Measurements from ENCODE around the gene TRIM65. TPM values are rescaled to one million over a fixed set of nuclear protein-coding genes. Genes with fewer than 3 reads are reported as not detected.

Gene TRIM65
- polyA plus RNA-seq, 1 donor from 2014 or later: 1.5 TPM

GRCh38 chr17:75891022-75891604 is 5.6 kb downstream of the TRIM65 start:
- H3F3A ChIP-seq (ENCODE audit: insufficient read depth, low read length, poor library complexity, severe bottlenecking): no peaks in the 10 kb centered on the region
- no peaks in the 10 kb centered on the region for H3K9me2 ChIP-seq (ENCODE audit: insufficient read depth, low read length)
- no peak overlapping the region for H2AFZ ChIP-seq (ENCODE audit: low read depth, low read length)
- no peaks in the 10 kb centered on the region for H3K27me3 ChIP-seq (ENCODE audit: insufficient read depth, low read depth, low read length)
- H3K27ac ChIP-seq (ENCODE audit: low read length): no peak overlapping the region
- H3K9ac ChIP-seq (ENCODE audit: low read length): no peak overlapping the region
- H3K9me3 ChIP-seq (ENCODE audit: low read length): no peaks in the 10 kb centered on the region
- TF ChIP-seq TAF1 (IDR thresholded peaks at IDR 0.05; ENCODE audit: low read depth) (no peak), EP300 (conservative IDR thresholded peaks at IDR 0.05; ENCODE audit: poor library complexity, severe bottlenecking) (no peak), RAD21 (conservative IDR thresholded peaks at IDR 0.05) (no peak), POLR2AphosphoS5 (IDR thresholded peaks at IDR 0.05) (no peak), EZH2 (IDR thresholded peaks at IDR 0.05; ENCODE audit: borderline replicate concordance, insufficient read depth, low read length, poor library complexity, severe bottlenecking) (no peak), CTCF (IDR thresholded peaks at IDR 0.05; ENCODE audit: poor library complexity, severe bottlenecking) (no peak), SMC3 (conservative IDR thresholded peaks at IDR 0.05; ENCODE audit: poor library complexity) (no peak), MXI1 (conservative IDR thresholded peaks at IDR 0.05; ENCODE audit: poor library complexity, severe bottlenecking) (no peak), REST (IDR thresholded peaks at IDR 0.05; ENCODE audit: borderline replicate concordance) (no peak)
- no peak overlapping the region for H3K4me3 ChIP-seq (ENCODE audit: low read length)
- no peak overlapping the region for H3K4me2 ChIP-seq (ENCODE audit: low read length)
- H3K79me2 ChIP-seq (replicated peaks; ENCODE audit: insufficient read depth, low read length): no peaks in the 10 kb centered on the region
- H4K20me1 ChIP-seq (ENCODE audit: insufficient read depth): no peaks in the 10 kb centered on the region
- no peaks in the 10 kb centered on the region for H3K36me3 ChIP-seq (ENCODE audit: insufficient read depth, low read length)

GRCh38 chr17:75889454-75889853 is 7.3 kb downstream of the TRIM65 start:
- H3K4me3 ChIP-seq (ENCODE audit: low read length): no peak overlapping the region
- no peaks in the 10 kb centered on the region for H4K20me1 ChIP-seq (ENCODE audit: insufficient read depth)

More at GRCh38 chr17:75889454-75889853, 7.3 kb downstream of the TRIM65 start:
- H3K36me3 ChIP-seq (ENCODE audit: insufficient read depth, low read length): no peaks in the 10 kb centered on the region
- H3K9me2 ChIP-seq (ENCODE audit: insufficient read depth, low read length): no peaks in the 10 kb centered on the region
- no peak overlapping the region for H3K9ac ChIP-seq (ENCODE audit: low read length)
- H3K4me2 ChIP-seq (ENCODE audit: low read length): no peak overlapping the region
- no peak overlapping the region for H3K27ac ChIP-seq (ENCODE audit: low read length)
- H3K27me3 ChIP-seq (ENCODE audit: insufficient read depth, low read depth, low read length): no peaks in the 10 kb centered on the region
- H2AFZ ChIP-seq (ENCODE audit: low read depth, low read length): no peak overlapping the region
- H3K9me3 ChIP-seq (ENCODE audit: low read length): no peaks in the 10 kb centered on the region
- H3F3A ChIP-seq (ENCODE audit: insufficient read depth, low read length, poor library complexity, severe bottlenecking): no peaks in the 10 kb centered on the region
- no peak for TF ChIP-seq MXI1 (conservative IDR thresholded peaks at IDR 0.05; ENCODE audit: poor library complexity, severe bottlenecking)
- no peak for TF ChIP-seq SMC3 (conservative IDR thresholded peaks at IDR 0.05; ENCODE audit: poor library complexity)
- no peak for TF ChIP-seq RAD21 (conservative IDR thresholded peaks at IDR 0.05)
- TF ChIP-seq EZH2 (IDR thresholded peaks at IDR 0.05; ENCODE audit: borderline replicate concordance, insufficient read depth, low read length, poor library complexity, severe bottlenecking): no peak
- no peak for TF ChIP-seq POLR2AphosphoS5 (IDR thresholded peaks at IDR 0.05)
- TF ChIP-seq REST (IDR thresholded peaks at IDR 0.05; ENCODE audit: borderline replicate concordance): no peak
- TF ChIP-seq TAF1 (IDR thresholded peaks at IDR 0.05; ENCODE audit: low read depth): no peak
- no peak for TF ChIP-seq EP300 (conservative IDR thresholded peaks at IDR 0.05; ENCODE audit: poor library complexity, severe bottlenecking)
- TF ChIP-seq CTCF (IDR thresholded peaks at IDR 0.05; ENCODE audit: poor library complexity, severe bottlenecking): no peak
- no peaks in the 10 kb centered on the region for H3K79me2 ChIP-seq (replicated peaks; ENCODE audit: insufficient read depth, low read length)

Measured in neural cell (in vitro differentiated cells).